ENCODE data around the gene BEST1.

DNA sequence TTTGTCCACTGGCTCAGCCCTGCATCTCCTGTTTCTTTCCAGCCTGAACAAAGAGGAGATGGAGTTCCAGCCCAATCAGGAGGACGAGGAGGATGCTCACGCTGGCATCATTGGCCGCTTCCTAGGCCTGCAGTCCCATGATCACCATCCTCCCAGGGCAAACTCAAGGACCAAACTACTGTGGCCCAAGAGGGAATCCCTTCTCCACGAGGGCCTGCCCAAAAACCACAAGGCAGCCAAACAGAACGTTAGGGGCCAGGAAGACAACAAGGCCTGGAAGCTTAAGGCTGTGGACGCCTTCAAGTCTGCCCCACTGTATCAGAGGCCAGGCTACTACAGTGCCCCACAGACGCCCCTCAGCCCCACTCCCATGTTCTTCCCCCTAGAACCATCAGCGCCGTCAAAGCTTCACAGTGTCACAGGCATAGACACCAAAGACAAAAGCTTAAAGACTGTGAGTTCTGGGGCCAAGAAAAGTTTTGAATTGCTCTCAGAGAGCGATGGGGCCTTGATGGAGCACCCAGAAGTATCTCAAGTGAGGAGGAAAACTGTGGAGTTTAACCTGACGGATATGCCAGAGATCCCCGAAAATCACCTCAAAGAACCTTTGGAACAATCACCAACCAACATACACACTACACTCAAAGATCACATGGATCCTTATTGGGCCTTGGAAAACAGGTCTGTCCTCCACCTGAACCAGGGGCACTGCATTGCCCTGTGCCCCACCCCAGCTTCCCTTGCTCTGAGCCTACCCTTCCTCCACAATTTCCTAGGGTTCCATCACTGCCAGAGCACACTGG lies 12.3 kb downstream of the BEST1 start:
- TF ChIP-seq, protein P1, sequence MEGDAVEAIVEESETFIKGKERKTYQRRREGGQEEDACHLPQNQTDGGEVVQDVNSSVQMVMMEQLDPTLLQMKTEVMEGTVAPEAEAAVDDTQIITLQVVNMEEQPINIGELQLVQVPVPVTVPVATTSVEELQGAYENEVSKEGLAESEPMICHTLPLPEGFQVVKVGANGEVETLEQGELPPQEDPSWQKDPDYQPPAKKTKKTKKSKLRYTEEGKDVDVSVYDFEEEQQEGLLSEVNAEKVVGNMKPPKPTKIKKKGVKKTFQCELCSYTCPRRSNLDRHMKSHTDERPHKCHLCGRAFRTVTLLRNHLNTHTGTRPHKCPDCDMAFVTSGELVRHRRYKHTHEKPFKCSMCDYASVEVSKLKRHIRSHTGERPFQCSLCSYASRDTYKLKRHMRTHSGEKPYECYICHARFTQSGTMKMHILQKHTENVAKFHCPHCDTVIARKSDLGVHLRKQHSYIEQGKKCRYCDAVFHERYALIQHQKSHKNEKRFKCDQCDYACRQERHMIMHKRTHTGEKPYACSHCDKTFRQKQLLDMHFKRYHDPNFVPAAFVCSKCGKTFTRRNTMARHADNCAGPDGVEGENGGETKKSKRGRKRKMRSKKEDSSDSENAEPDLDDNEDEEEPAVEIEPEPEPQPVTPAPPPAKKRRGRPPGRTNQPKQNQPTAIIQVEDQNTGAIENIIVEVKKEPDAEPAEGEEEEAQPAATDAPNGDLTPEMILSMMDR (conservative IDR thresholded peaks at IDR 0.05): no peak
- no peak for TF ChIP-seq EZH2 (IDR thresholded peaks at IDR 0.05; ENCODE audit: low read depth)

Data from PC-9 (cell line).